Epithelial cell of esophagus (primary cell): ENCODE measurements around the gene EIF3L.

Experiments used
- DNase-seq: peaks from one replicate; pipeline ENCODE4 v3.0.0; 2010; ENCODE audit warnings: low read depth
- H3K4me3 ChIP-seq: 2 replicates; pipeline ENCODE4 v1.5.1; 2011; ENCODE audit warnings: mild to moderate bottlenecking, low read length, control low read depth
- CTCF ChIP-seq: IDR thresholded peaks from 2 replicates; pipeline ENCODE4 v1.5.1; 2011; ENCODE audit warnings: low read depth, mild to moderate bottlenecking, low read length, control low read depth, inconsistent platforms; ENCODE audit not compliant: insufficient read depth; ENCODE audit errors: missing control alignments

The EIF3L gene

GRCh38 chr22:37933711-37934376, 84.6 kb downstream of the EIF3L start:
- peak; percentile 88 for DNase-seq
- no peak overlapping the region for H3K4me3 ChIP-seq
- peak; percentile 93 for TF ChIP-seq CTCF
